GM18526 (cell line): ENCODE data around the gene ATXN3L.

ENCODE experiments used
- POLR2A ChIP-seq: IDR thresholded peaks from 3 replicates; pipeline ENCODE4 v1.6.1; 2011; ENCODE audit not compliant: insufficient read length; ENCODE audit errors: extremely low read depth

ATXN3L gene

DNA sequence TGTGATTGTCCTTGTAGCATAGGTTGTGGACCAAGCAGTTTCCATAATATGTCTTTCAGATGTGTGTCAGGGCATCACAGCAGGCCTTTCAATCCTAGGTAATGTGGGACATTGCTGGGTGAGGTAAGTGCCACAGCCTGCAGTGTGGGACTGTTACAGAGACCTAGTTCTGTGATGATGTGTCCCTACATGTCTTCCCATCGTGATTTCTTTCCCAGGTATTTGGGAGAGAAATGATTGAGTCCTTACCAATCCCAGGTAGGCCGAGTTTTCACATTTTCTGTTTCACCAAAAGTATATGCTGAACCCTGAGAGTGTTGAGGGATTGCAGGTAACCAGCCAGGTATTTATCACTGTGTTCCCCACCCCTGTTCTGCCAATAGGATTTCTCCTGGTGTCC is 10.6 kb upstream of the ATXN3L start:
- TF ChIP-seq POLR2A, result no peak

DNA sequence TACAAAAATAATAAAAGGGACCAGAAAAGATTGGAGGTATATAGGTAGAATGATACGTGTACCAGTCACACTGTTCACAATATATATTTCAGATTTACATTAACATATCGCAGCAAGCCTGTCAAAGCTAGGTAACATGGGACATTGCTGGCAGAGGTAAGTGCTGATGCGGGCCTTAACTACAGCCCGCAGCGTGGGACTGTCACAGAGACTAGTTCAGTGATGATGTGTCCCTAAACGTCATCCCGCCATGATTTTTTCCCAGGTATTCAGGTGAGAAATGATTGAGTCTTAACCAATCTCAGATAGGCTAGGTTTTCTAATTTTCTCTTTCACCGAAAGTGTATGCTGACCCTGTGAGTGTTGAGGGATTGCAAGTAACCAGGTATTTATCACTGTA is 7.8 kb upstream of the ATXN3L start:
- TF ChIP-seq POLR2A, result no peak

DNA sequence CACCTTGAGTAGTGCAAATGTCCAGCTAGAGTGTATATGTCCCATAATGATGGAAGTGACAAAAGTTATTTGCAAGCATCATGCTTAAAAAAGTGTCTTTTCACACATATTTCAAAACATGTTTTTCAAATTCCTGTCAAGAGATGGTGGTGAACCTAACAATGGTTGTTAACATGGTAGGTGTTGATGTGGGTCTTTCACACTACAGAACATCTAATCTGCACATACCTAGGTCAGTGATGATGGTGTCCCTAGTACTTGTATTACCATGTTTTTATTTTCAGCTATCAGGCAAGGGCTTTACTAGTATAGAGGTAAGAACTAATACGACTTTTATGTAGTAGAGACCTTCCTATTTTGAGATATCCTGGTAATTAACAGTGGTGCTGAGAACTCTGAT is 3.4 kb upstream of the ATXN3L start:
- no peak for TF ChIP-seq POLR2A

DNA sequence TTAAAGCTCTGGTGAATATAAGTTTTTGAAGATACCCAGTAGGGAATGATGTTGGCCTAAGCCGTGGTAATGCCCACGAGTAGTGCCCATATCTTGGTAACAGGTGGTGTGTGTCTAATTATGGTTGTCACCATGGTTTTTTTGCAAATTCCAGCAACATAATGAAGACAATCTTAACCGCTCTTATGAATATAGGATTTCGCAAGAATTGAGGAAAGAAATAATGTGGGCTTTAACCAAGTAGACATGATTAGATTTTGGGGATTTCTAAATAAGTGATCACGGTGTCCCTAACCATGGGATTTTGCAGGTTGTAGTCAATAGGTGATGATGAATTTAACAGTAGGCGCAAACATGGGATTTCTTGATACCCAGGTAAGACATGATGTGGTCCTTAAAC is 2.5 kb downstream of the ATXN3L start:
- no peak for TF ChIP-seq POLR2A

DNA sequence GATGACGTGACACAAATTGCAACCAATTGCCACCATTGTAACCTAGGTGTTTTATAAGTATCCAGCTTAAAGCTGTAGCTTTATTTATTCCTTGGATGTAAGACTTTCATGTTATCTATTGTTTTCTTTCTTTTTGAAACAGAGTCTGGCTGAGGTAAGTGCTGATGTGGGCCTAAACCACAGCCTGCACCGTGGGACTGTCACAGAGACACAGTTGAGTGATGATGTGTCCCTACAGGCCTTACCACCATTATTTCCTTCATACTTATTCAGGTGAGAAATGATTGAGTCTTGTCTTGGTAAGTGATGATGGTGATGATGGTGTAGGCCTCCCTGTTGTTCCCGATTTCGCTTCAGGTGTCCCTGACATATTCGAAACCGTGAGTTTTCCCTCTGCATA is 8.3 kb downstream of the ATXN3L start:
- no peak for TF ChIP-seq POLR2A

DNA sequence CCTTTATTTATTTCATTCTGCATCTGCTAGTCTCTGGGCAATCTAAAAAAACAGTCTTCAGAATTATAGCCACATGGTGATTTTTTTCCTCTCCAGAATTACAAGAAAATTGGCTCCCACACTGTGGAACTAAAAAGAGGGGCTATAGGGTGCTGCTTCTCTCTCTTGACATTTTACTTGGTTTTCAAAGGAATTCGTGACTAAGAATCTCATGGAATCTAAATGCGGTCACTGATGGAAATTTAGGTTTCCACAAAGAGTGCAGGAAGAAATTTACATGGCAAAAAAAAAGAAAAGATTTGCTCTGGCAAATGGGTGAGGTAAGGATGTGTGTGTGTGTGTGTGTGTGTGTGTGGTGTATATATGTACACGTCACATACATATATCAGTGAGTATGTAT is 10.2 kb downstream of the ATXN3L start:
- no peak for TF ChIP-seq POLR2A

DNA sequence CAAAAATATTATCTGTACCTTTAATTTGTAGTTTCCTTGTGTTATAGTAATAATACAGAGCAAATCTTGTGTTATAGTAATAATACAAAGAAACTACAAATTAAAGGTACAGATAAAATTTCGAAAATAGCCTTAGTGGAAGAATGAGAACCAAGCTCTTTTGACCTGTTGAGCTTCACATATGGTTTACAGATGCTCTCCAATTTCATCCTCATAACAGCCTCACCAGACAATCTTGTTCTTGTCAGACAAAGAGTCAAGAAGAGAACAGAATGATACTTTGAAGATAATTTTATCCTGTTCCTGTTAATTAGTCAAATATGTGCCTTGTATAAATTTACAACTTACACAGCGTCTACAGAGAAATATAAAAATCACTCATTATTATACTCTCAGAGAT is 12.8 kb downstream of the ATXN3L start:
- TF ChIP-seq POLR2A, result no peak

DNA sequence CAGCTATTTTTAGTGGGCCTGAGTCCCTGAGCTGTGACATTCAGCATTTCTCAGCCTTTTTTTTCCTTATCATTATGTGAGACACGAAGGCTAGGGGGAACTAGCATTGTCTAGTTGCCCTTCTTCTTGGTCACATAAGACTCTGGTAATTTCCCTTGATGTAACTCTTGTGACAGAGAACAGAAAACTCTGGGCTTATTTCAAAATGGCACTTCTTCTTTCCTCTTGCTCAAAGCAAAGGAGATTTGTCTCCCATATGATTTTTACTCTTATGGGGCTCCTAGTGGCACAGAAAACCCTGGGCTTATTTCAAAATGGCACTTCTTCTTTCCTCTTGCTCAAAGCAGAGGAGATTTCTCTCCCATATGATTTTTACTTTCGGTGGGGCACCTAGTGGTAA is 14.7 kb downstream of the ATXN3L start:
- TF ChIP-seq POLR2A, result no peak

DNA sequence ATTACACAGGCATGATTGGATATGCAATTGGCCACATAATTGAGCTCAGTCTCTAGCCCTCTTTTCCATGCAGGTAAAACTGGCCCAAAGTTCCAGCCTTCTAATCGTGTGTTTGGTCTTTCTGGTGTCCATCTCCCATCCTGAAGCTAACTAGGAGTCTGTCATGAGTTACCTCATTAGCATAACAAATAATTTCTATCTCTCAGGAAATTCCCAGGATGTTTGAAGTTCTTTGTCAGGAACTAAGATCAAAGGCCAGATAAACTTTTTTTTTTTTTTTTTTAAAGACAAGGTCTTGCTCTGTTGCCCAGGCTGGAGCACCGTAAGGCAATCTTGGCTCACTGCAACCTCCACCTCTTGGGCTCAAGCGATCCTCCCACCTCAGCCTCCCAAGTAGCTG is 15.8 kb downstream of the ATXN3L start:
- TF ChIP-seq POLR2A, result no peak

DNA sequence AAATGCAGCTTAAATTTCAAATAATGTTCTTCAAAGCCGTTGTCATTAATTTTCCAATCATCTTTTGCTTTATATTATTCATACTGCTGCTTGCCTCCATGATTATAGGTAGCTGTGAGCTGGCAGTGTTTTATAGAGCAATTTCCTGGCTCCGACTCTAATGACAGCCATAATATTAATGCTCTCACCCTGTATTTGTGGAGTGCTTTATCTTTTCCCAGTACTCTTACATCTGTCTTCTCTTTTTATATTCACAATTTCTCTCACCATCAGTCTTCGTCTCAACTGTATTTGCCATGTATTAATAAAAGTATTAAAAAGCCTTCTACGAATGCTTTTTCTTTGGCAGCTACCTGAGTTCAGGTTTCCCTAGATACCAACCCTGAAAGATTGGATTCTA is 21.0 kb downstream of the ATXN3L start:
- TF ChIP-seq POLR2A, result no peak

DNA sequence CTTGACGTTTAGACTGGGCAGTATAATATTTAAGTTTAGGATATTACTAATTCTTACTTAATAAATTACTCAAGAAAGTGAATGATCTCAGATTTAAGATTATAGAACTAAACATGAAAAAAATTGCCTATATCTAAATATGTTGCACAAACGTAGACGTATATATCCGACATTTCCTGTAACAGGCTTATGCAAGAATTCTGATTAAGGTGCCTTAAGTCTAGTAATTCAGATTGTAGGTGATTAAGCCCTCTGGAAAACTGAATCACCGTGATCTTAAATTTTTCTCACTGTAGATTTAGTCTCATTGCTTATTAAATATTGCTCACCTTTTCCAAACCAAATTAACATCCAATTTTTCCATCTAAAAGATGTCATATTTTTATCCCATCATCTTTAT is 24.0 kb downstream of the ATXN3L start:
- TF ChIP-seq POLR2A, result no peak

DNA sequence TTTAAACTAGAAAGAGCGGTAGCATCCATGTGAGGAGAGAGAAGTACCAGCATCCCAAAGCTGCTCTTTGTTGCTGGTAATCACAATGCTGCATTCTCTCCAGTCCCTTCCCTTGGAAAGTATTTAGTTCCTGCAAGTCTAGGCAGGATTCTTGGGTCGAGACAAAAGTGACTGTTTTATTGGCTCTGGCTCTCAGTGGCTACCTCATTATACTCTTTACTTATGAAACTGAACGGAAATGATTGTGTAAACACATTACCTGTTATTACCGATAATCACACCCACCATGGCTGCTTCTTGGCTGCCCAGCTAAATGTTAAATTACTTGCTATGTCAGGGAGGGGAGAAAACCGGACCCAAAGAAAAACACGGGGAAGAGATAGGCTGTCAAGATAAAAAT is 26.2 kb downstream of the ATXN3L start:
- TF ChIP-seq POLR2A, result no peak

DNA sequence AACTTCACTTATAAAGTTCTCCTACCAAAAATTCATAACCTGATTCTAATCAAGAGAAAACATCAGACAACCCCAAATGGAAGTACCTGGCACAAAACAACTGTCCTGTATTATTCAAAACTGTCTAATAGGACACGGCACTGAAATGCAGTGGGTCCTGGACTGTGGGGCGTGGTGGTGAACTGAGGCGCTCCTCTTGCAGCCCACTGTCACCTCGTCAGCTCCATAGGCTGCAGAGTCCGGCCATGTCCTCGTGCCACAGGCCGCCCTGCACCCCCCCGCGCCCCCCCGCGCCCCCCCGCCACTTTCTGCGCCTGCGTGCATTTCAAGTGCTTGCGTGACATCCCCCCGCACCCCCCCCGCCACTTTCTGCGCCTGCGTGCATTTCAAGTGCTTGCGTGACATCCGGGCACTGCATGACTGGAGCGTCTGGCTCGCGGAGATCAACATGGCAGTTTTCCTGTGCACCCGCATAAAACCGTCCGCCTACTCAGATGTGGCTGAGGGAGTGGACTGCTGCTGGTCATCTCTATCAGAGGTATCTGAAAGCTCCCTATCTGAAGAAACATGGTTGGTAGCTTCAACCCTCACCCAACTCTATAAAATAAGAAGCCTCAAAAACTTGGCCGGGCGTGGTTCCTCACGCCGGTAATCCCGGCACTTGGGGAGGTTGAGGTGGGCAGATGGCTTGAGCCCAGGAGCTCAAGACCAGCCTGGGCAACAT is 28.8 kb downstream of the ATXN3L start:
- no peak for TF ChIP-seq POLR2A

DNA sequence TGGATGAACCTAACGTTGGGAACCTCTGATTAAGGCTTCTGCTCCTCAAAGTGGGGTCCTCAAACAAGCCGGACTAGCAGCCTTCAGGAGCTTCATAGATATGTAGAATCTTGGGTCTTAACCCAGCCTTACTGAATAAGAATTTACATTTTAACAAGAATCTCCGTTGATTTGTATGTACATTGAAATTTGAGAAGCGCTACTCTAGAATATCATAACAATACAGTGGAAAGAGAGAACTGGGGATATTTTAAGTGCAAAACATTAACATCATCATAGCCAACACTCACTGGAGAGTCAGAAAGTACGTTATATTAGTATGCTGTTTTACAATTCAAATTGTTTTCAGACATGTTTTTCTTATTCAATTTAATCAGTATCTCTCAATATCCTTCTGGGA is 31.2 kb downstream of the ATXN3L start:
- TF ChIP-seq POLR2A, result no peak

DNA sequence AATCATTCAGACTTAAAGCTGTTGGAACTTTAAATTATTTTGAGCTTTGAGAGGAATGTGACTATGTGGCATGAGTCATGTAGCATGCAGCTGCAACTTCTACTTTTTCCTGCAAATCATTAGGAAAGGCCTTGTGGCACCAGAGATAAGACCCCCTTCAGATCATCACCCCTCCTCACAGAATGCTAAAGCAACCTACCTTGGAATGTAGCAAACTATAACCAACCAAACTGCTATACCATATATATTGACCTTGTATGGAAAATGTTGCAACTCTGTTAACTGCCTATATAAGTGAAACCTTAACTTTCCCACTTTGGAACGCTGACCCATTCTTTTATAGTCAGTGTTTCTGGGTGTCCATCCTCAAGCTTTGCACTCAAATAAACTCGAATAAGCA is 32.0 kb downstream of the ATXN3L start:
- no peak for TF ChIP-seq POLR2A

DNA sequence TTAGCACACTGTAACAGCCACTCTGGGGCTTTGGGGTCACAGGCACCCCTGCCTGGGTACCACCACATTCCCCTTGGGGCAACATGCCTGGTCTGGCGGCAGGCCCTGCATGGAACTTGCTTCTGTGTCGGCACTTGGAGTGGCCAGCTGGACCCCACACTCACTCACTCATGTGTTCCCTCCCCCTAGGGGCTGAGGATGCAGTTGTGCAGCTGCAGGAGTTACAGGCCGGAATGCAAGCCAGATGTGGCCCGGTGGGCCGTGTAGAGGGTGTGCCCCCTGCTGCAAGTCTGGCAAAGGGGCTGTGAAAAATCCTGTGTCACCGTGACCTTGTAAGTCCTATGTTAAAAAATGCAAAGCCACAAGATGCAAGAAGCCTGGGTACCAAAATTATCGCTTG is 34.2 kb downstream of the ATXN3L start:
- TF ChIP-seq POLR2A, result no peak

DNA sequence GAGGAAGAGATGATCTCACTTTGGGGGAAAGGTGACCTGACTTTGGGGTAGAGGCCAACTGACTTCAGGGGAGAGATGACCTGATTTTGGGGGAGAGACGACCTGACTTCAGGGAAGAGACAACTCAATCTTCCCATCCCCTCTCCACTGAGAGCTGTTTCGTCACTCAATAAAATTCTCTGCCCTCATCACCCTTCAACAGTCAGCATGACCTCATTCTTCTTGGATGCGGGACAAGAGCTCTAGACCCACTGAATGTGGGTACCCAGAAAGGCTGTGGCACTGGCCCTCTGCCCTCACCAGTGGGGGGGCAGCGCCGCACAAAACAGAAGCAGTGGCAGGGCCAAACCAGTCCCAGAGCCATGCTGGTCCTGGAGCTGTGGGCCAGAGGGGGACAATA is 34.6 kb downstream of the ATXN3L start:
- TF ChIP-seq POLR2A, result no peak

DNA sequence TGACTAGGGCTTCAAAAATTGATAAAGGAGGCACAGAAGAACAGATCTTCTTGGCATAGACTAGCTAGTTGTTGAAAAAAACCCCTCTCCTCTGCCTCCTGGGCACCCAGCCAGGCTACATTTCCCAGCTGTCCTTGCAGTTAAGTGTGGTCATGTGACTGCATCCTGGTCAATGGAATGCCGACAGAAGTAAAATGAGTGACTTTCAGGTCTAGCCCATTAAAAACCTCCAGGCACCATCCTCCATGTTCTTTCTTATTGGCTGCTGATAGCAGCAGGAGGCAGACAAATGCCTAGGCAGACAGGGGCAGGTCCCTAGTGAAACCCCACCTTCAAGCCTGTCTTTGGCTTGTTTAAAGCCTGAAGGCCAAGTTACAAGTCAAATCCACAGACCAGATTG is 35.3 kb downstream of the ATXN3L start:
- no peak for TF ChIP-seq POLR2A

DNA sequence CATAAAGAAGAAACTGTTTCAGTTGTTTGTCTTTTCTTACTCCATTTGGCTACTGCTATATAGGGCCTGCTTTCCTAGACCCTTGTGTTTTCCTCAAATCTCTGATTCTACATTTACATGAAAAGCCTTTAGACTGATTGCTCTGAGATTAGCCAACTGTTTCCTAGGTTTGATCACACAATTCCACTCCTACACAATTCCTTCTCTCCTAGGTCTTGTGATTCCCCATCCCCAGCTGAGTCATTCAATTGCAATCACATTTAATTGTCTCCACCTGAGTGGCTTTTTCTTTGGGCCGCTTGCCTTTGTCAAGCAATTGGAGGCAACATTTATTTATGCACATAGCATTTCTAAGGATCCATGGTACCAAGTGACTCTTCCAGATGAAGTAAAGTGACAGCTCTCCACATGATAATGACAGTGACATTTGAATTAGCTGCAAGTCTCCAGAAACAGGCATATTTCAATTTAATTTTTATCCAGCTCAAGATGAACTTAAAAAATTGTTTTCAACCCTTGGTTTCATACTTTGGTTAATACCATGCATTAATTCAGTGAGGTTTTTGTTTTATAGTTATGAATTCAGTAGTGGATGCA is 35.8 kb downstream of the ATXN3L start:
- TF ChIP-seq POLR2A, result no peak
